NT2/D1 (cell line): ENCODE data around the gene DYSF.

Experiments used
- DNase-seq: peaks from one replicate; pipeline ENCODE4 v3.0.0-alpha.2; 2011; ENCODE audit warnings: low read depth, low spot score
- H3K27me3 ChIP-seq: 2 replicates; pipeline ENCODE4 v1.6.0; 2011; ENCODE audit warnings: mild to moderate bottlenecking; ENCODE audit not compliant: insufficient read length, insufficient read depth
- H3K36me3 ChIP-seq: 2 replicates; pipeline ENCODE4 v1.6.1; 2011; ENCODE audit warnings: mild to moderate bottlenecking, low read length, mixed read lengths; ENCODE audit not compliant: insufficient read depth, insufficient read length
- H3K4me1 ChIP-seq: 2 replicates; pipeline ENCODE4 v1.5.1; 2011; ENCODE audit not compliant: insufficient read depth, insufficient read length
- H3K4me3 ChIP-seq: 2 replicates; pipeline ENCODE4 v1.5.1; 2011; ENCODE audit warnings: low read depth; ENCODE audit not compliant: insufficient read length
- H3K9ac ChIP-seq: 2 replicates; pipeline ENCODE4 v1.6.0; 2011; ENCODE audit warnings: low read depth; ENCODE audit not compliant: insufficient read length
- H3K9me3 ChIP-seq: 2 replicates; pipeline ENCODE4 v1.5.1; 2011; ENCODE audit warnings: mild to moderate bottlenecking, low read length; ENCODE audit not compliant: insufficient read depth
- SUZ12 ChIP-seq: IDR thresholded peaks from 2 replicates; pipeline ENCODE4 v1.6.1; 2011; ENCODE audit not compliant: insufficient read length, insufficient read depth; ENCODE audit errors: extremely low read depth
- YY1 ChIP-seq: IDR thresholded peaks from 2 replicates; pipeline ENCODE4 v1.6.1; 2011; ENCODE audit not compliant: insufficient read length, insufficient read depth
- ZNF274 ChIP-seq: IDR thresholded peaks from 2 replicates; pipeline ENCODE4 v1.6.1; 2011; ENCODE audit warnings: mild to moderate bottlenecking, low read depth, low read length

DYSF gene

DNA sequence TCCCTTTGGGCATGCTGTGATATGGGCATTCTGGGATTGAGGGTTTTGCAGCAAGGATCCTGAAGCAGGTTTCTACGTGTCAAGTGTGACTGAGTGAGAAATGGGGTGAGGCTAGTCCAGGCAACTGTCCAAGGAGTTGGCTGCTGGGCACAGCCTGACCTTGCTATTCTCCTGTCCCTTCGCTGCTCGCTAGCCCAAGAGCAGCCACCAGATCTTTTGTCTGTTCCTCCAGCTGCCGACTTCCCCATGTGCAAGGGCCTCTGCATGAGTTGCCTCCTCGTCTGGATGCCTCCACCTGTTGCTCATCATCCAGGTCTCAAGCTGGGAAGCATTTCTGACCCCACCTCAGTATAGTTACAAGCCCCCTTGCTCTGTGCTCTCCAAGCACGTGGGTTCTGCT, 71.1 kb downstream of the DYSF start:
- Histone ChIP-seq H3K4me3 (no peak overlapping the region), H3K9me3 (no peaks in the 10 kb centered on the region), H3K27me3 (no peaks in the 10 kb centered on the region), H3K36me3 (peaks cover 27% of the 10 kb centered on the region), H3K9ac (no peak overlapping the region), H3K4me1 (peaks cover 2% of the 10 kb centered on the region)
- TF ChIP-seq SUZ12 (no peak), YY1 (no peak), ZNF274 (no peak)
- no peak for DNase-seq

DNA sequence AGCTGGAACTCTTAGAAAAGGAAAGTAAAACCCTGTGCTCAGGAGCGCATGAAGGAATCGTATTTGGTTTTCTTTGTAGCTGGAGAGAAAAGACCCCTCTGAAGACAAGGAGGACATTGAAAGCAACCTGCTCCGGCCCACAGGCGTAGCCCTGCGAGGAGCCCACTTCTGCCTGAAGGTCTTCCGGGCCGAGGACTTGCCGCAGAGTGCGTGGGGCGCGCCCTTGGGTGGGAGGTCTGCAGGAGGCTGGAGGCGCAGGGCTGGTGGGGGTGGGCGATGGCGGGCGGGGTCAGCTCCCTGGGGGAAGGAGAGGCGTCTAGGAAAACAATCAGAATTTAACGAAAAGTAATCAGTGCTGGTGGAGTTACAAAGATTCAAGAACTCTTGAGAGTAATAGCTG, 72.8 kb downstream of the DYSF start:
- no peak for DNase-seq
- Histone ChIP-seq H3K9me3 (no peaks in the 10 kb centered on the region), H3K4me3 (no peak overlapping the region), H3K36me3 (peaks cover 15% of the 10 kb centered on the region), H3K27me3 (no peaks in the 10 kb centered on the region), H3K9ac (no peak overlapping the region), H3K4me1 (peaks cover 2% of the 10 kb centered on the region)
- no peak for TF ChIP-seq ZNF274

- Histone ChIP-seq H3K9me3 (no peaks in the 10 kb centered on the region), H3K9ac (no peak overlapping the region), H3K36me3 (peaks cover 7% of the 10 kb centered on the region), H3K4me3 (no peak overlapping the region), H3K4me1 (peaks cover 2% of the 10 kb centered on the region), H3K27me3 (no peaks in the 10 kb centered on the region)
- TF ChIP-seq ZNF274 = no peak
- no peak for TF ChIP-seq SUZ12
- no peak for TF ChIP-seq YY1
- DNase-seq = peak; percentile 11
Measured at GRCh38 chr2:71526975-71527374, 73.6 kb downstream of the DYSF start.

- TF ChIP-seq ZNF274 (no peak), SUZ12 (no peak), YY1 (no peak)
- no peak overlapping the region for H3K9ac ChIP-seq
- DNase-seq = no peak
- peaks cover 2% of the 10 kb centered on the region for H3K4me1 ChIP-seq
- H3K4me3 ChIP-seq = no peak overlapping the region
- H3K27me3 ChIP-seq = no peaks in the 10 kb centered on the region
- peaks cover 7% of the 10 kb centered on the region for H3K36me3 ChIP-seq
- no peaks in the 10 kb centered on the region for H3K9me3 ChIP-seq
Measured at GRCh38 chr2:71528131-71528591, 74.8 kb downstream of the DYSF start.

- no peak overlapping the region for H3K4me3 ChIP-seq
- peaks cover 7% of the 10 kb centered on the region for H3K36me3 ChIP-seq
- H3K27me3 ChIP-seq = no peaks in the 10 kb centered on the region
- no peak for DNase-seq
- TF ChIP-seq ZNF274 (no peak), SUZ12 (no peak), YY1 (no peak)
- no peak overlapping the region for H3K9ac ChIP-seq
- H3K9me3 ChIP-seq = no peaks in the 10 kb centered on the region
- peaks cover 2% of the 10 kb centered on the region for H3K4me1 ChIP-seq
Measured at GRCh38 chr2:71528749-71529148, 75.4 kb downstream of the DYSF start.

DNA sequence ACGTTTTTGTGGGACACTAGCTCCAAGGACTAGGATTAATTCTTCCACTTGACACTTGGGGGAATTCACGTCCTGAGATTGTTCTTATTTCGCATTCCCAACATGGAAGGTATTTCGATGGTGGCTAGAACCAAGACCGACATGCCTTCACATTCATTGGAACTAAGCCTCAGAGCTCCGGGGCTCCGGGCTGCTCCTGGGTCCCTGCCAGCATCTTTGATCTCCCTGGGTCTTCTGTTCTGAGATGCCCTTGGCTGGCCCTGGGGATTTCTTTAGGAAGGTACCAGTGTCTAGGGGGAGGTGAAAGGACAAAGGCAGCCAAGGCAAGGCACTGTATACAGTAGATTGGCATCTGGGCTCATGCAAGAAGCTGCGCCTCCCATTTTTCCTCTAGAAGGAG, 76.8 kb downstream of the DYSF start:
- TF ChIP-seq ZNF274 (no peak), YY1 (no peak), SUZ12 (no peak)
- H3K4me1 ChIP-seq = peaks cover 2% of the 10 kb centered on the region
- no peak overlapping the region for H3K9ac ChIP-seq
- H3K36me3 ChIP-seq = peaks cover 2% of the 10 kb centered on the region
- DNase-seq = no peak
- no peaks in the 10 kb centered on the region for H3K27me3 ChIP-seq
- no peak overlapping the region for H3K4me3 ChIP-seq
- H3K9me3 ChIP-seq = no peaks in the 10 kb centered on the region

DNA sequence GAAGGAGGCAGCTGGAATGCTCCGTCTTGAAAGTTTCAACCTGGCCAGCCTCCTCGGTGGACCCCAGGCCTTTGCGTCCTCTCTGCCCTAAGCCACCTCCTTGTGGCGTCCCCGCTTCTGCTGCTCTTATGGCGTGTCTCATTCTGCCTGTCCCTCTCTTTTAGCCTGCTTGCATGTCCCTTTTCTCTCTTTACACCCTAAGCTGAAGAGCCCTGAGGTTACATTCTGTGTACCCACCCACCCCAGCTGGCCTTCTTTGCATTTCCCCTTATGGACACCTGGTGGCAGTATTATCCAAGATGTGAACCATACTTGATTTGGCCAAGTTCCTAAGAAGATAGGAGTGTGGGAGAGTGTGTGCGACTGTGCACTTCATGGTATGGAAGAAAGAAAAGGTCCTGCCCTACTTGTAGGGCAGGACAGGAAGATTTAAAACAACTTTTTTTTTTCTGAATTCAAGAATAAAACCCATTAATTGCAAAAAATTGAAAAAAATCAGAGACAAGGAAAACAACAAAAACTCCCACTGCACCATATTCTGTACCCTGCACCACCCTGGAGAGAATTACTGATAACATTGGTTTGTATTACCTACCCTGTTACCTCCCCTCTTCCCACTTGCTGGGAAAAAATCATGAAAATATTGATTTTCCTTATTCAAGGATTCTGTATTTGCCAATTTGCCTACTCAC, 77.4 kb downstream of the DYSF start:
- peaks cover 5% of the 10 kb centered on the region for H3K4me1 ChIP-seq
- peaks cover 2% of the 10 kb centered on the region for H3K36me3 ChIP-seq
- peak; percentile 46 for DNase-seq
- H3K9ac ChIP-seq = no peak overlapping the region
- TF ChIP-seq ZNF274 = no peak
- TF ChIP-seq SUZ12 = no peak
- no peak for TF ChIP-seq YY1
- no peaks in the 10 kb centered on the region for H3K27me3 ChIP-seq
- no peaks in the 10 kb centered on the region for H3K9me3 ChIP-seq
- no peak overlapping the region for H3K4me3 ChIP-seq
